NCI-H187 treated with DMSO at 0.1 percent for 48 hours (cell line): ENCODE measurements around the gene NUDT21.

ENCODE experiments used
- DNase-seq: peaks from one replicate; lab custom pipeline; 2025; lab: John Stamatoyannopoulos, UW

Gene NUDT21

DNA sequence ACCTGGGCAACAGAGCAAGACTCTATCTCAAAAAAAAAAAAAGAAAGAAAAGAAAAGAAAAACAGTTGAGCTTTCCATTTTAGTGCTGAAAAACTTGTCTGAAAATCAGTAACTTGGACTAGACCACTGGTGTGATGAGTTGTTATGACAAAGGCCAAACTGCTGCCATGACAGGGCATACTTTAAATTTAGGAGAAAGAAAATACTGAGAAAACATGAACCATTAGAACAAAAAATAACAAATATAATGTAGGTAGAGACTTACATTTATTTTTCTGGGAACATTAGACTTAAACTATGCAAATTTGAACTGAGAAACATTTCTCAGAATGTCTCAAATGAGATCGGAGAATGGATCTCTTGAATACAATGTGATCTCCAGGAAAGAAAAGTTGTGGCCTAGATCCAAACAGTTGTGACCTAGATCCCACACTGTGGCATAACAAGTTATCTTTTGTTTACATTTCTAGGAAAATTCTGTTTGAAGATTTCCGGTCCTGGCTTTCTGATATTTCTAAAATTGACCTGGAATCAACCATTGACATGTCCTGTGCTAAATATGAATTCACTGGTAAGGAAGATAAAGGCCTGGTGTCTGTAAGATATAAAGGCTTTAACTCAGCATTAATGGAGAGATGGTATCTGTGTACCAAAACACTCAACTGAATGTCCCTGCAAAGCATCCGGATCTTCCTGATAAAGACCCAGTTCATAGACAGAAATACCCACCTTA, 11.1 kb upstream of the NUDT21 start:
- no peak for DNase-seq

GRCh38 chr16:56460101-56460500, 9.0 kb upstream of the NUDT21 start:
- no peak for DNase-seq

GRCh38 chr16:56457927-56458470, 6.9 kb upstream of the NUDT21 start:
- DNase-seq: no peak

DNA sequence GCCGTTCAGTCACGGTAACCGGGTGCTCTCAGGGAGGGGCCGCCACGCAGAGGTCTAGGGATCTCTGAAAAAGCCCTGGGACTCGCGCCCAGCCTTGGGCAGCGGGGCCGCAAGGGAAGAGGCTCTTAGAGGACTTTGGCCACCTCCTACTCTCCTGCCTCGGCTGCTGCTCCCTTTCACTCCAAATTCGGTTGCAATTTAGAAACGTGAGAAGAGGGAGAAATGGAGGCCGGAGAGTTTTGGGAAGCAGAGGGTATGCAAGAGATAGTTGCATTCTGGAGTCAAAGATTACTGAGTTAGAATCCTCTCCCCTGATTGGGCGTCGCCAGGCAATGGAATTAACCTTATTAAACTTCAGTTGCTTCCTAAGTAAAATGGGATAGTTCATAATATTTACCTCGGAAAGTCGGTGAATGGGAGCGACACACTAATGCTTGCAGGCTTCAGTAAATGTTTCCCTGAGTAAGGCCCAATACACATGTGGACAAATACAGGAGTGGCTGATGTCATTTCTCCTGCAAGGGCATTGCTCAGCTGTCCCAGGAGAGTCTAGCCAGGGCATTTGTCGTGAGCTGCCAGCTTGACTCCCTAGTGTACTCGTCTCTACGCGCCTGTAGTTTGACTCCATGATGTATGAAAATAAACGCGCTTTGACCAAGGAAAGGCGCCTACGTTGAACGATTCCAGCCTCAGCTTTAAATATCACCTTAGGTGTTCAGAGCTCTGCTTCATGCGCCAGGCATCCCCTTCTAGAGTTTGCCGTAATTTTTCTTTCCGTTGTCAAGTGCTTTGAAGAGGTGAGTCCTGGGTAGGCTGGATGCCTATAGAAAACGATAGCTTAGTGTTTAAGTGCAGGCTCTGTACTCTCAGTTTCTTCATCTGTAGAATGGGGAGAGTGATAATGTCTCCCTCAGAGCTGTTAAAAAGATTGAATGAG, 889 bp upstream of the NUDT21 start:
- no peak for DNase-seq

DNA sequence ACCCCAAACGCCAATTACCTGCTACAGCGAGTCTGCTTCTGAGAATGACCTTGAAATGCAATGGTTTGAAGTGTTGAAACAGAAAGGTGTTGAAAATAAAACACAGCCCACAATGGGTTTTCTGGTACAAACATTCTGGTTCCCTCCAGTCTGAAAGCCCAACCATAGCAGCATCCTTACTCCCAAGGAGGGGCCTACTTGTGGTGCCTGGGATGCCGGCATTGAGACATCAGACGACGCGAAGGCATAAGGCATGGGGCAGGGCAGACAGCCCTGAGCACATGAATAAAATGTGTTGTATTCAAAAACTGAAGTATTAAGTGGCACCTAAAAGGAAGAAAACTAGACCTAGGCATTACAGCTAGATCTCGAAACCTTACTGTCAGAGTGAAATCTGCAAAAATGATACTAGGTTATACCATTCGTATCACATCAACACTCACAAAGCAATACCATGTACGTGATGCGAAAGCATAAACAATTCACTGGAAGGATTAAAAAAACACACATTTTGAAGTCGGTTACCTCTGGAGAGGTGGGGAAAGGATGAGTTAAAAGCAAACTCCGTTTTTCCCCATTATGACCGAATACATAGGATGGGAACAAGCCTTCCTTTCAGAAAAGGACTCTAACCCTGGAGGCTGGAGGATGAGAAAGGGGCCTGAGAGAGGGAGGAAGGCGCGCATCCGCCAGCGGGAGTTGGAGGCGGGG, 702 bp downstream of the NUDT21 start:
- no peak for DNase-seq

DNA sequence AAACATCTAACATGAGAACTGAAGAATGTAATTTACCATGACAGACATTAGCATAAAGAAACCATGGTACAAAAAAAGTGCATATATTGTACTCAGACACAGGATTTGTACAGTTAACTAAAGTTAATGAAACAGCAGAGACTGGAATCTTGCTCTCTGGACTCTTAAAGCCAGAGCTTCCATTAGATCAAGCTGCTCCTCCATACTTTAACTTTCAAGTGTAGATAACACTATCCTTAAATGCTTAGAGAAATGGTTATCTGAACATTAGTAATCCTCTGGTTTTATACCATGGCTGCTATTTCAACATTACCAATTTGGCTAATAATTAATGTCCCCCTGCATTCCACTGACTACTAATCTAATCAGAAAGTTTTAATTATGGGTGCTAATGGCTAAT, 3.1 kb downstream of the NUDT21 start:
- no peak for DNase-seq

DNA sequence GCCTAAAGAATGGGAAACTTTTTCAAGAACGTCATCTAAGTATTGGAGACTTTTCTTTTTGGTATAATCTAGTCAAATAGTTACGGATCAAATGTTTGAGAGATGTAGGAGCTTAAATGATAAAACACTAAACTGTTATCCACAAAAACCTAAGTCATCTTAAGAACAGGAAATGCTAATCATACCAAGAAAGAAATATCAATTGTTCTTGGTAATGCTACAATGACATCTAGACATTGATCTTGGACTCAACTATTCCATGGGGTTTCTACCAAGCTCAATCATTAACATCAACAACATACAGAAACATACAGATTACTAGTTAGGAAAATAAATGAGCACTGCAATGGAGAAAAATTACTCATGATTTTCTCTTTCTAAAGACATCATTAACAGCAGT, 3.8 kb downstream of the NUDT21 start:
- no peak for DNase-seq

DNA sequence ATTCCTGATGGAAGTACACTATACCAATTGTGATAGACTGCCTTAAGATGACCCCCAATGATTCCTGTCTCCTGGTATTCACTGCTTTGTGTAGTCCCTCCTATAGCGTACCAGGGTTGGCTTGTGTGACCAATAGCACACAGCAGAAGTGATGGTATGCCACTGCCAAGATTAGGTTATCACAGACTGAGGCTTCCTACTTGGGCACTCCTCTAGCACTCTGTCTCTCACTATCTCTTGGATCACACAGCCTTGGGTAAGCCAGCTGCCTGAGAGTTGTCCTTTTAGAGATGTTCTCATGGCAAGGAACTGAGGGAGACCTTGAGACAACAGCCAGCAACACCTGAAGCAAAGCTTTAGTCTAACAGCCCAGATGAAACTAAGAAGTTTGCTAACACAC, 13.1 kb downstream of the NUDT21 start:
- DNase-seq: no peak

GRCh38 chr16:56436258-56436657, 14.9 kb downstream of the NUDT21 start:
- no peak for DNase-seq

- DNase-seq: no peak
Measured at GRCh38 chr16:56428091-56428490, 23.0 kb downstream of the NUDT21 start.

DNA sequence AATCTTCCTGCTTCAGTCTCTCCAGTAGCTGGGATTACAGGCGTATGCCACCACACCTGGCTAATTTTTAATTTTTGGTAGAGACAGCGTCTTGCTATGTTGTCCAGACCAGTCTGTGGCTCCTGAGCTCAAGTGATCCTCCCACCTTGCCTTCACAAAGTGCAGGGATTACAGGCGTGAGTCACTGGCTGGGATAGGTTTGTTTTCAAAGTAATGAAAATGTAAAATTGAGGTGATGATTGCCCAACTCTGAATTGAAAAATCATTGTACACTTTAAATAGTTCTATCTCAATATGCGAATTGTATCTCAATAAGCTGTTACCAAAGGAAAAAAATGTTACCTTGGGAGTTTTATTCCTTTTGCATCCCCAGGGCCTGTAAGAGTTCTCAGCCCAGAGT, 24.5 kb downstream of the NUDT21 start:
- DNase-seq: no peak

GRCh38 chr16:56425439-56425832, 25.7 kb downstream of the NUDT21 start, which contains the start of gene AMFR:
Gene AMFR (minus strand): TSS chr16:56425545. CDS start chr16:56425327, 218 bp downstream.
- DNase-seq: no peak

- no peak for DNase-seq
Measured at GRCh38 chr16:56424791-56425438, 26.2 kb downstream of the NUDT21 start.

- no peak for DNase-seq
Measured at GRCh38 chr16:56424404-56424764, 26.7 kb downstream of the NUDT21 start.

DNA sequence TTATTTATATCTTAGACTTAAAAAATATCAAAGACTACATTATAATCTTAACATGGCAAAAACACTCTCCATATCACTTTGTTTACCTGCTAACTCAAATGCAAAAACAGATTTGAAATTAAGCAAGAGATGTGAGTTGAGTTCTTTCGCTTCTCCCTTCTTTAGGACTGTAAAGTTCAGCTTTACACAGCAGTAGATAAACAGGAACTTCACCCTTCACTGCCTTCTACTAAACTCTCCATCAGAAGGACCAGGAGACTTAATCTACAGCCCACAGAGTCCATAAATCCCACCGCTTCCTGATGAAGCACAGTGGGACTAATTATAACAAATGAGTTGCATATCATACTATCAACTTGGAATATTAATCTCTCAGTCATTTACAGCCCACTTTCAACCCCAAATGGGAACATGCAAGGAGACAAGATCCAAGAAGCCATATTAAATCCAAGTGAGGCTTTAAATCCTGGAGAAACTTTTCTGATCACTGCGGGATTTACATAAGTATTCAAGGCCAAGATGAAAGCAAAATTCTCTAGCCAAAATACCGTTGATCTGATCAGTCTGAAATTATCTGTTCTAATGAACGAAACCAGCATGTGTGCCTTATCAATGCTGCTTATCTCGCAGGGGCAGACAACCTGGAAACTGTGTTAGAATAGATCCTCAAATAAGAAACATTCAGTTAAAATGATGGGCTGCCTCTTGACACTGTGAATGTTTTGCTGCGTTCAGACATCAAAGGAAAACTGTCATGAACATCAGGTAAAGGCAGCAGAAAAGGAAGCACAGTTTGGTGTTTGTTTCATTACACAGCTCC, 27.3 kb downstream of the NUDT21 start:
- DNase-seq: no peak

DNA sequence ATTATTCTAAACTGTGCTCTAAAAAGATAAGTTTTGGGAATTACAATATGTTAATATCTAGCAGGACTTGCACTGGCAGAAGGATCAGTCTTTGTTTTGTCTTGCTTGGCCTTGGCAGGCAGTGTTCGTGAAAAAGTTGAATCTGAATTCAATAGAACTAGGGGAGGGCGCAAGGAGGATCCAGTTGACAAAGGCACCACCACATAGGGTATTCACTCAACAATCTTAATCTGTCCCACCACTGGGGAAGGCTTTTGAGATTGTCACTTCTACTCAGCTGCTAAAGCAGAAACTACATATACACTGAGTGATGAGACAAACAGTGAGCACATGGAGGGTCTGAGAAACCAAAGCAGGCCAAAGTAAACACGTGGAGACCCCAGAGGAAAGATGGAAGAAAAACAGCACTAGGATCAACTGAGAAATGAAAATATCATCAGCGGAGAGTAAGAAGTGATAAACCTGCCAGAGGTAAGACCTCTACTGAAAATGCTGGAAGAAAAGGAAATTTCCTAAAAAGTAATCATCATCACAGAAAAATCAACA, 28.2 kb downstream of the NUDT21 start:
- no peak for DNase-seq

DNA sequence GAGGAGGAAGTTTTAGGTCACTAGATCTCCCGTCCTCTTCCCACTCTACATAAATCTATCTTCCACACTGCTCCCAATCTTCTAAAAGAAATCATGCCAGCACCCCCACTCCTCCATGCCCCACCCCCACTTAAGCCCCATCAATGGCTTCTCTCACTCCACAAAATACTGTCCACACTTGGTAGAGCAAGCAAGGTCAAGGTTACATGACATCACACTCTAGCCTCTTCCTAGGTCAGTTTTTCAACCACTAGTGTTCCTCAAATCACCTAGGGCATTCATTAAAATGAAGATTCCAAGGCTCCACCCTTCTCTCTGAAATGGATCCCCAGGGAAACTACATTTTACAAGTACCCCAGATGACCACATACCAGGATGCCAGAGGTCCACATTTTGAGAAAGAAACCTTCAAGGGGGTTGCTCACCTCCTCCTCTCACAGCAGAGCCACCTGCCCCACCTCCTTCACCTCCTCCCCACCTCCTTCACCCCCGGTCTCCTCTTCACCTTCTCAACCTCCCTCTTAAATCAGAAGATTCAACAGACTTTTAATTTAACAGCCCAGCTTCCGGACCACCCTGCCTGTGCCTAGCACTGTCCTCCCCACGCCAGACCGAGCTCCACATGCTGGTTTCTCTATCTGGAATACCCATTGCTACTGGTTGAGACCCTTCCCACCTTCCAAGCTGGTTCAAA, 29.0 kb downstream of the NUDT21 start:
- DNase-seq: no peak

DNA sequence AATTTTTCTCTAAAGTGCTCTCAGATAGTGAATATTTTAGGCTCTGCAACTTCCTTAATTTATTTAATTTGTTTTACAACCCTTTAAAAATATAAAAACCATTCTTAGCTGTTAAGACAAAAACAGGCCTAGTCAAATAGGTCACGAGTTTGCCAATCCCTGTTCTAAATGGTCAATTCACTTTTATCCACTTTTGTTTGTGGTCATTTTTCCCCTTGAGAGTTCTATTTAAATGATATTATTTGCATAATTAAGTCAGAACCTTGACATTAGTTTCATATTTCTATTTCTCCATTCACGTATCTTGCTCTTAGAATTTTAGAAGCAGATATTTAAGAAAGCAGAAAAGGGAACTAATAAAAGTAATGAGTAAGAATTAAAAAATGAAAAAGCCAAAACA, 29.8 kb downstream of the NUDT21 start:
- DNase-seq: no peak

GRCh38 chr16:56420613-56421012, 30.5 kb downstream of the NUDT21 start:
- DNase-seq: no peak
